ENCODE measurements around the gene LBHD2. TPM values are rescaled to one million over a fixed set of nuclear protein-coding genes. Genes with fewer than 3 reads are reported as not detected.

LBHD2 gene
- polyA plus RNA-seq, 1 donor from 2014 or later: not detected

DNA sequence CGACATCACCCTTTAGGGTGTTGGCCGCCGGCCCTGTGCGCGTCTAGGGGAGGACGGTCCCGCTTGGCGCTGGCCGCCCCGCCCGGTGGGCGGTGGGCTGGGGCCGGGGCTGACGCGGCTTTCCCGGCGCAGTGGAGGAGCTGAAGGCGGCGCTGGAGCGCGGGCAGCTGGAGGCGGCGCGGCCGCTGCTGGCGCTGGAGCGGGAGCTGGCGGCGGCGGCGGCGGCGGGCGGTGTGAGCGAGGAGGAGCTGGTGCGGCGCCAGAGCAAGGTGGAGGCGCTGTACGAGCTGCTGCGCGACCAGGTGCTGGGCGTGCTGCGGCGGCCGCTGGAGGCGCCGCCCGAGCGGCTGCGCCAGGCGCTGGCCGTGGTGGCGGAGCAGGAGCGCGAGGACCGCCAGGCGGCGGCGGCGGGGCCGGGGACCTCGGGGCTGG is 42.9 kb downstream of the LBHD2 start:
- Histone ChIP-seq H2AFZ (ENCODE audit: low read depth, low read length) (no peak overlapping the region), H3K4me3 (ENCODE audit: low read length) (peak overlapping the region; percentile 55), H3K9me3 (ENCODE audit: low read length) (no peaks in the 10 kb centered on the region), H3K9me2 (ENCODE audit: insufficient read depth, low read length) (no peaks in the 10 kb centered on the region), H3K79me2 (replicated peaks; ENCODE audit: insufficient read depth, low read length) (no peaks in the 10 kb centered on the region), H4K20me1 (ENCODE audit: insufficient read depth) (no peaks in the 10 kb centered on the region), H3K27ac (ENCODE audit: low read length) (no peak overlapping the region), H3K27me3 (ENCODE audit: insufficient read depth, low read depth, low read length) (peaks cover 15% of the 10 kb centered on the region), H3K9ac (ENCODE audit: low read length) (peak overlapping the region; percentile 41), H3F3A (ENCODE audit: insufficient read depth, low read length, poor library complexity, severe bottlenecking) (no peaks in the 10 kb centered on the region), H3K4me2 (ENCODE audit: low read length) (no peak overlapping the region), H3K36me3 (ENCODE audit: insufficient read depth, low read length) (no peaks in the 10 kb centered on the region)
- TF ChIP-seq EP300 (conservative IDR thresholded peaks at IDR 0.05; ENCODE audit: poor library complexity, severe bottlenecking) (no peak), MXI1 (conservative IDR thresholded peaks at IDR 0.05; ENCODE audit: poor library complexity, severe bottlenecking) (peak; percentile 8), TAF1 (IDR thresholded peaks at IDR 0.05; ENCODE audit: low read depth) (peak; percentile 28), EZH2 (IDR thresholded peaks at IDR 0.05; ENCODE audit: borderline replicate concordance, insufficient read depth, low read length, poor library complexity, severe bottlenecking) (no peak), RAD21 (conservative IDR thresholded peaks at IDR 0.05) (peak; percentile 44), SMC3 (conservative IDR thresholded peaks at IDR 0.05; ENCODE audit: poor library complexity) (peak; percentile 24), POLR2AphosphoS5 (IDR thresholded peaks at IDR 0.05) (peak; percentile 54)
- TF ChIP-seq, protein P1, sequence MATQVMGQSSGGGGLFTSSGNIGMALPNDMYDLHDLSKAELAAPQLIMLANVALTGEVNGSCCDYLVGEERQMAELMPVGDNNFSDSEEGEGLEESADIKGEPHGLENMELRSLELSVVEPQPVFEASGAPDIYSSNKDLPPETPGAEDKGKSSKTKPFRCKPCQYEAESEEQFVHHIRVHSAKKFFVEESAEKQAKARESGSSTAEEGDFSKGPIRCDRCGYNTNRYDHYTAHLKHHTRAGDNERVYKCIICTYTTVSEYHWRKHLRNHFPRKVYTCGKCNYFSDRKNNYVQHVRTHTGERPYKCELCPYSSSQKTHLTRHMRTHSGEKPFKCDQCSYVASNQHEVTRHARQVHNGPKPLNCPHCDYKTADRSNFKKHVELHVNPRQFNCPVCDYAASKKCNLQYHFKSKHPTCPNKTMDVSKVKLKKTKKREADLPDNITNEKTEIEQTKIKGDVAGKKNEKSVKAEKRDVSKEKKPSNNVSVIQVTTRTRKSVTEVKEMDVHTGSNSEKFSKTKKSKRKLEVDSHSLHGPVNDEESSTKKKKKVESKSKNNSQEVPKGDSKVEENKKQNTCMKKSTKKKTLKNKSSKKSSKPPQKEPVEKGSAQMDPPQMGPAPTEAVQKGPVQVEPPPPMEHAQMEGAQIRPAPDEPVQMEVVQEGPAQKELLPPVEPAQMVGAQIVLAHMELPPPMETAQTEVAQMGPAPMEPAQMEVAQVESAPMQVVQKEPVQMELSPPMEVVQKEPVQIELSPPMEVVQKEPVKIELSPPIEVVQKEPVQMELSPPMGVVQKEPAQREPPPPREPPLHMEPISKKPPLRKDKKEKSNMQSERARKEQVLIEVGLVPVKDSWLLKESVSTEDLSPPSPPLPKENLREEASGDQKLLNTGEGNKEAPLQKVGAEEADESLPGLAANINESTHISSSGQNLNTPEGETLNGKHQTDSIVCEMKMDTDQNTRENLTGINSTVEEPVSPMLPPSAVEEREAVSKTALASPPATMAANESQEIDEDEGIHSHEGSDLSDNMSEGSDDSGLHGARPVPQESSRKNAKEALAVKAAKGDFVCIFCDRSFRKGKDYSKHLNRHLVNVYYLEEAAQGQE (IDR thresholded peaks at IDR 0.05; ENCODE audit: borderline replicate concordance): peak; percentile 37
- TF ChIP-seq, protein P2, sequence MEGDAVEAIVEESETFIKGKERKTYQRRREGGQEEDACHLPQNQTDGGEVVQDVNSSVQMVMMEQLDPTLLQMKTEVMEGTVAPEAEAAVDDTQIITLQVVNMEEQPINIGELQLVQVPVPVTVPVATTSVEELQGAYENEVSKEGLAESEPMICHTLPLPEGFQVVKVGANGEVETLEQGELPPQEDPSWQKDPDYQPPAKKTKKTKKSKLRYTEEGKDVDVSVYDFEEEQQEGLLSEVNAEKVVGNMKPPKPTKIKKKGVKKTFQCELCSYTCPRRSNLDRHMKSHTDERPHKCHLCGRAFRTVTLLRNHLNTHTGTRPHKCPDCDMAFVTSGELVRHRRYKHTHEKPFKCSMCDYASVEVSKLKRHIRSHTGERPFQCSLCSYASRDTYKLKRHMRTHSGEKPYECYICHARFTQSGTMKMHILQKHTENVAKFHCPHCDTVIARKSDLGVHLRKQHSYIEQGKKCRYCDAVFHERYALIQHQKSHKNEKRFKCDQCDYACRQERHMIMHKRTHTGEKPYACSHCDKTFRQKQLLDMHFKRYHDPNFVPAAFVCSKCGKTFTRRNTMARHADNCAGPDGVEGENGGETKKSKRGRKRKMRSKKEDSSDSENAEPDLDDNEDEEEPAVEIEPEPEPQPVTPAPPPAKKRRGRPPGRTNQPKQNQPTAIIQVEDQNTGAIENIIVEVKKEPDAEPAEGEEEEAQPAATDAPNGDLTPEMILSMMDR (IDR thresholded peaks at IDR 0.05; ENCODE audit: poor library complexity, severe bottlenecking): peak; percentile 67

DNA sequence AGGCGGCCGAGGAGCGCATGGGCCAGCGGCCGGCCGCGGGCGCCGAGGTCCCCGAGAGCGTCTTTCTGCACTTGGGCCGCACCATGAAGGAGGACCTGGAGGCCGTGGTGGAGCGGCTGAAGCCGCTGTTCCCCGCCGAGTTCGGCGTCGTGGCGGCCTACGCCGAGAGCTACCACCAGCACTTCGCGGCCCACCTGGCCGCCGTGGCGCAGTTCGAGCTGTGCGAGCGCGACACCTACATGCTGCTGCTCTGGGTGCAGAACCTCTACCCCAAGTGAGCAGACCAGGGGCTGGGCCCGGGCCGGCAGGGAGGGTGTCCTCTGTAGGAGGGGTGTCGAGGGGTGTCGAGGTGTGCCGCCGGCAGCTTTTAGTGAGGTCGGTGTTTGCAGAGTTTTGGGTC is 43.3 kb downstream of the LBHD2 start:
- no peaks in the 10 kb centered on the region for H3K9me3 ChIP-seq (ENCODE audit: low read length)
- H3K9ac ChIP-seq (ENCODE audit: low read length): no peak overlapping the region
- H3K27me3 ChIP-seq (ENCODE audit: insufficient read depth, low read depth, low read length): peaks cover 15% of the 10 kb centered on the region
- no peaks in the 10 kb centered on the region for H4K20me1 ChIP-seq (ENCODE audit: insufficient read depth)
- TF ChIP-seq EP300 (conservative IDR thresholded peaks at IDR 0.05; ENCODE audit: poor library complexity, severe bottlenecking) (no peak), EZH2 (IDR thresholded peaks at IDR 0.05; ENCODE audit: borderline replicate concordance, insufficient read depth, low read length, poor library complexity, severe bottlenecking) (no peak), MXI1 (conservative IDR thresholded peaks at IDR 0.05; ENCODE audit: poor library complexity, severe bottlenecking) (peak; percentile 1), SMC3 (conservative IDR thresholded peaks at IDR 0.05; ENCODE audit: poor library complexity) (no peak)
- TF ChIP-seq, protein P1 (IDR thresholded peaks at IDR 0.05; ENCODE audit: borderline replicate concordance): no peak
- H3K4me2 ChIP-seq (ENCODE audit: low read length): no peak overlapping the region
- H3K4me3 ChIP-seq (ENCODE audit: low read length): peak overlapping the region; percentile 53
- no peaks in the 10 kb centered on the region for H3K79me2 ChIP-seq (replicated peaks; ENCODE audit: insufficient read depth, low read length)
- H2AFZ ChIP-seq (ENCODE audit: low read depth, low read length): no peak overlapping the region
- H3K36me3 ChIP-seq (ENCODE audit: insufficient read depth, low read length): no peaks in the 10 kb centered on the region
- no peaks in the 10 kb centered on the region for H3F3A ChIP-seq (ENCODE audit: insufficient read depth, low read length, poor library complexity, severe bottlenecking)
- no peak overlapping the region for H3K27ac ChIP-seq (ENCODE audit: low read length)
- no peaks in the 10 kb centered on the region for H3K9me2 ChIP-seq (ENCODE audit: insufficient read depth, low read length)

Measured in neural cell (in vitro differentiated cells).